Esophagus squamous epithelium (tissue), 4 donors: ENCODE results near the gene THOC6.

Source experiments
- CTCF ChIP-seq, 6 experiments: fragments of 450-650 bp in 4 of 6; fragments of 200-600 bp in 2 of 6; sonication (generic) in 2 of 6; IDR thresholded peaks; one replicate each; pipeline ENCODE4 v1.5.1; 2016 to 2019; ENCODE audit warnings: antibody characterized with exemption in 6 of 6, mild to moderate bottlenecking in 4 of 6, moderate library complexity in 4 of 6
- POLR2A ChIP-seq, 4 donors: fragments of 450-650 bp; IDR thresholded peaks; one replicate each; pipeline ENCODE4 v1.6.1; 2017; ENCODE audit warnings: antibody characterized with exemption in 4 of 4, mild to moderate bottlenecking in 4 of 4, moderate library complexity in 3 of 4

- TF ChIP-seq CTCF (IDR thresholded peaks at IDR 0.05), result no peak
- TF ChIP-seq POLR2A (IDR thresholded peaks at IDR 0.05), result no peak
Observed at GRCh38 chr16:3074860-3075522, 51.2 kb downstream of the THOC6 start.
